Neural progenitor cell (in vitro differentiated cells): ENCODE data around the gene HOXB4.
A peak's percentile ranks its signal among the peaks of the same experiment; 100 is the strongest.

ENCODE experiments used
- EZH2 ChIP-seq: fragments of 200-600 bp; sonication (generic); IDR thresholded peaks from 2 replicates; pipeline ENCODE4 v1.6.1; 2017; ENCODE audit warnings: antibody characterized with exemption, mild to moderate bottlenecking, moderate library complexity
- EZH2phosphoT487 ChIP-seq: fragments of 200-600 bp; sonication (generic); IDR thresholded peaks from 2 replicates; pipeline ENCODE4 v1.6.1; 2017; ENCODE audit warnings: antibody characterized with exemption
- TF ChIP-seq, protein P1 (sequence below): fragments of 200-600 bp; sonication (generic); IDR thresholded peaks from 2 replicates; pipeline ENCODE4 v1.5.1; 2017; ENCODE audit warnings: antibody characterized with exemption, mild to moderate bottlenecking

DNA sequence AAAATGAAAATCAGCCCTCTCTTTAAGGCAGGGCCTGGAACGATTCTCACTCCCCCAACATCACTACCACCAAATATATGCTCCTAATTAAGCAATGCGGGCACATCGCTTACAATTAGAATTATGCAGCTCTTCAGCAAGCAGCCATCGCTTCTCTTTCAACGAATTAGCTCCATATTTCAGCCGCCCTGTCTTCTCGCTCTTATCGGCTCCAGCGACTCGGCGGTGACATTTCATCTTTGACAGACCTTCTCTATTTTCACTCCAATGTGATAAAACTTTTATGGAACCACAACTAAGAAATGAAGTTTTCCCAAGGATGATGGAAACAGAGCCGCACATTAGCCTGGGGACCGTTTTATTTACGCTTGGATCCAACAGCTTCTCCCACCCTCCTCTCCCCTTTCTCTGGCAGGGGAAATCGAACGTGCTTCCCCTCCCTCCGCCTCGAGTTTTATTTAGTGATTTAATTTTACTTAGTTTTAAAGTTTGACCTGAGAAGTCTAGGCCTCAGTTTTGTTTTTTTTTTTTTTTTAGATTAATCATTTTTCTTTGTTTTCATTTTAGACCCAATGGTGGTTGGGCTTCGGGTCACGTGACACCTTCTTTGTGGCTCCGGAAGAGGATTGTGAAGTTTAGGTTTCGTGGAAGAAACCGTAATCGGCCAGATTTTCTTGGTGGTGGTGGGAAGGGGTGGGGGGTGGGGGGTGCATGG is 30.2 kb downstream of the HOXB4 start:
- TF ChIP-seq EZH2, result peak; percentile 75
- TF ChIP-seq, protein P1, sequence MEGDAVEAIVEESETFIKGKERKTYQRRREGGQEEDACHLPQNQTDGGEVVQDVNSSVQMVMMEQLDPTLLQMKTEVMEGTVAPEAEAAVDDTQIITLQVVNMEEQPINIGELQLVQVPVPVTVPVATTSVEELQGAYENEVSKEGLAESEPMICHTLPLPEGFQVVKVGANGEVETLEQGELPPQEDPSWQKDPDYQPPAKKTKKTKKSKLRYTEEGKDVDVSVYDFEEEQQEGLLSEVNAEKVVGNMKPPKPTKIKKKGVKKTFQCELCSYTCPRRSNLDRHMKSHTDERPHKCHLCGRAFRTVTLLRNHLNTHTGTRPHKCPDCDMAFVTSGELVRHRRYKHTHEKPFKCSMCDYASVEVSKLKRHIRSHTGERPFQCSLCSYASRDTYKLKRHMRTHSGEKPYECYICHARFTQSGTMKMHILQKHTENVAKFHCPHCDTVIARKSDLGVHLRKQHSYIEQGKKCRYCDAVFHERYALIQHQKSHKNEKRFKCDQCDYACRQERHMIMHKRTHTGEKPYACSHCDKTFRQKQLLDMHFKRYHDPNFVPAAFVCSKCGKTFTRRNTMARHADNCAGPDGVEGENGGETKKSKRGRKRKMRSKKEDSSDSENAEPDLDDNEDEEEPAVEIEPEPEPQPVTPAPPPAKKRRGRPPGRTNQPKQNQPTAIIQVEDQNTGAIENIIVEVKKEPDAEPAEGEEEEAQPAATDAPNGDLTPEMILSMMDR, result no peak
- TF ChIP-seq EZH2phosphoT487, result no peak
